22Rv1 (cell line): ENCODE data around the gene LDLRAD2.

Experiments
- CTCF ChIP-seq: fragments of 450-650 bp; IDR thresholded peaks from 2 replicates; pipeline ENCODE4 v1.5.1; 2017; ENCODE audit warnings: mild to moderate bottlenecking
- ZFX ChIP-seq: fragments of 450-650 bp; IDR thresholded peaks from 2 replicates; pipeline ENCODE4 v1.6.1; 2017; ENCODE audit warnings: antibody characterized with exemption, borderline replicate concordance

GRCh38 chr1:21860971-21861370 lies 48.9 kb downstream of the LDLRAD2 start:
- TF ChIP-seq CTCF, result no peak
- no peak for TF ChIP-seq ZFX
